Cardiac fibroblast (primary cell): ENCODE data around the gene NCK2.

Experiments
- DNase-seq, 2 donors: peaks; one replicate each; pipeline versions ENCODE4 v3.0.0 to v3.0.0-alpha.2; 2010; ENCODE audit warnings: low read depth in 2 of 2
- H3K4me3 ChIP-seq, 2 donors: replicated peaks in 1 of 2; 1 replicate in 1 of 2; 2 replicates in 1 of 2; pipeline ENCODE4 v1.5.1; 2011; ENCODE audit warnings: low read depth in 2 of 2, low read length in 2 of 2, mild to moderate bottlenecking in 2 of 2, moderate library complexity in 1 of 2
- CTCF ChIP-seq: IDR thresholded peaks from one replicate; pipeline ENCODE4 v1.5.1; 2011; ENCODE audit warnings: low read depth, mild to moderate bottlenecking, low read length, inconsistent platforms

The NCK2 gene

GRCh38 chr2:105862843-105863242, 118.1 kb downstream of the NCK2 start:
- no peak for TF ChIP-seq CTCF
- DNase-seq: no peak
- H3K4me3 ChIP-seq: no peak overlapping the region

DNA sequence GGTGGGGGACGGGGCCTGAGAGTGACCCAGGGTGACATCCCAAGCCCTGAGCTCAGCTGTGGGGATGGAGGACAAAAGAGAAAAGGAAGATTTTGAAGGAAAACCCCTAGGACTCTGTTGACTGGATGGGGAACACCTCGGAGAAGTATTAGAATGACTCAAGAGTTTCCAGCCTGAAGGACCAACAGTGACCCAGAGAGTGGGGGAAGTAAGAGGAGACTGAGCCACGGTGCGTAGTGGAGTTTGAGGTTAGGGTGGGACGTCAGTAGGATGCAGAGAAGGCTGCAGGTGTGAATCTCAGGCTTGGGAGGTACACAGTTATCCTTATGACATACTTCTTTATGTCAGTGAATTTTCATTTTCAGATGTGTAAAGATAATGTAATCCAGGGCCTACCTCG, 119.5 kb downstream of the NCK2 start:
- DNase-seq: no peak
- no peak overlapping the region for H3K4me3 ChIP-seq
- TF ChIP-seq CTCF: no peak

DNA sequence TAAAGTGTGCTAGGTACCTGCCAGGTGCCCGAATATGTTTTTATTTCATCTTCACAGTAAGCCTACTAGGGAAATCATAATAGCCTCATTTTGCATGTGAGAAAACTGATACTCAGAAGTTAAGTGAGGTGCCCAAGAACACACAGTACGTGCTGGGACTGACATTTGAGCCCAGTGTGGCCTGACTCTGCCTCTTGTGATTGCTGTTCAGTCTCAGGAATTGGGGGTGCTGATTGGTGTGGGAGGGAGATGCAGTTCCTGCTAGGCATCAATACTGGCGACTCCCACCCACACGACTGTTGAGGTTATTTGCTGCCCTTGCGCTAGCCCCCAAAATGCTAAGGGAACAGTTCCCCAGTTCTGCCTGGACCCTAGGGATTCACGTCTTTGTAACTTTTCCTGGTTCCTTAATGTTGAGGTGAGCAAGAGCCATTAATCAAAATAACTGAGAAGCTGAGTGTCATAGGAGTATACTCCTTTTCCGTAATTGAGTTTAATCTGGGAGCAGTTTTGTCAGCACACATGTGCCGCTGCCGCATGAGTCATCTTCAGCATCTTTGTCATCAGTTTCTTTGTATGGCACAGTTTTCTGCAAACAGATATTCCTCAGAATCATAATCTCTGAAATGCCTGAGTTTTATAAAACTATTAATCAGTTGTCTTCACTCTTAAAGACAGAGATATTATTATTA, 120.7 kb downstream of the NCK2 start:
- DNase-seq: peak; percentile 15 to 45
- TF ChIP-seq CTCF: no peak

DNA sequence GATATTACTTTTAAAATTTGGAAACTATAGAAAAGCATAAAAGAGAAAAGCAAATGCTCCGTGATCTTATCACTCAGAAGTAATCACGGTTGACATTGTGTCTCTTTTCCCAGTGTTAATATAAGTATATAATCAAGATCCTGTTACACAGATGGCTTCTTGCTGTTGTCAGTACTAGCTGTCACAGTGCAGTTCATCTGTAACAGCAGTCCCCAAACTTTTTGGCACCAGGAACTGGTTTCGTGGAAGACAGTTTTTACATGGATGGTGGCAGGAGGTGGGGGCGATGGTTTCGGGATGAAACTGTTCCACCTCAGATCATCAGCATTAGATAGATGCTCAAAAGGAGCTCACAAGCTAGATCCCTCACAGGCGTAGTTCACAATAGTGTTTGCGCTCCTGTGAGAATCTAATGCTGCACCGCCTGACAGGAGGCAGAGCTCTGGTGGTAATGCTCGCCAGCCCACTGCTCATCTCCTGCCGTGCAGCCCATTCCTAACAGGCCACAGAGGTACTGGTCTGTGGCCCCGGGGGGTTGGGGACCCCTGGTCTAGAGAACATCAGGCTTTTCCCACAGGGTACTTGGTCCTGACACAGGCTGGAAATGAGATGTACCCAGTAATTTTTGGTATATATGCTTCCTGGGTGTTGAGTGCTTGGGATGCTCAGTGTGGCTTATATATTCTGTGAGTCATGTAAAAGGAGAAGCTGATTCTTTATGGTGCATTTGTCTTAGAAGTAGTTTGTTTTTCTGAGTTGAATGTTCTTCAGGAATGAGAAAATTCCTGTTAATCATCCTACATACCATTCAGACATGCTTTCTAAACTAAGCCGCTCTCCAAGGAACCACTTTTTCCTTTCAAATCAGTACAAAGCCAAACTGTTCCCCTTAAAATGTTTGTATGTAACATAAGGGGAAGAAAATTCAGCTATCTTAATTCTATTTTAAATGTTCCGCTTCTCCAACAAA, 121.8 kb downstream of the NCK2 start:
- no peak for TF ChIP-seq CTCF
- H3K4me3 ChIP-seq: no peak overlapping the region

More for the DNA sequence above, 120.7 kb downstream of the NCK2 start:
- H3K4me3 ChIP-seq: no peak overlapping the region

DNA sequence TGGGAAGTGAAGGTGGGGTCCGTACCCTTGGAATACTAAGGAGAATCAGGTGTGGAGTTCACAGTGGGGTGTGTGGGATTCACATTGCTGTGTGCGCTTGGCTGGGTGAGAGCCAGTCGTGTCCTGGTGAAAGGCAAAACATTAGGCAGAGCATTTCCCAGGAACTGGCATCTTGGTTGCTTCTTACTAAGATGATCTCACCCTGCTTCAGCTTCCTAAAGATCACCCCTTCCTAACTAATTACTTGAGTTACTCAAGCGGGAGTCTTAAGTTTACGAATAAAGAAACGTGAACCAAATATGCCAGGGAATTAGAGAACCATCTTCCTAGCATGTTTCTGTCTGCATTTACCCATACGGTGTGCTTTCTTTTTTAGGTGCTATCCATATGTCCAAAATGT, 122.9 kb downstream of the NCK2 start:
- no peak overlapping the region for H3K4me3 ChIP-seq
- no peak for TF ChIP-seq CTCF
- no peak for DNase-seq

More for the DNA sequence above, 121.8 kb downstream of the NCK2 start:
- peak; percentile 37 to 56 for DNase-seq

DNA sequence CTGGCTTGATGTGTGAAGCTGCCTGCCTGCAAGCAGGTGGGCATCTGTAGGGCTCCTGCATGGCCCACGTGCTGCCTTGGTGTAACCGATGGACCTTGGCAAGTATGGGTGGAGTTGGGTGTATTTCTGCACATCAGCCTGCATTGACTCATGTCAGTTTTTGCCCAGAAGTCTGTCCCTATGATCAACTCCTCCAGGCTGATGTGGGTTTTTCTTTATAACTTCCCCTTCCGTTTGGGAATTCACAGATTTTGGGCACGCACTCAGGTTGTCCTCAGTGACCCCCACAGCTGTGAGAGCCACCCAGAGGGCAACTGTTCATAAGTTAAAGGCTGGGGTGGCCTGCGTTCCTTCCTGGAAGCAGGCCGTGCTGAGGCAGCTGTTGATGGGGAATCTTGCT, 123.3 kb downstream of the NCK2 start:
- no peak overlapping the region for H3K4me3 ChIP-seq
- no peak for DNase-seq
- no peak for TF ChIP-seq CTCF
